ENCODE measurements around the gene NEGR1. TPM values are rescaled to one million over a fixed set of nuclear protein-coding genes. Genes with fewer than 3 reads are reported as not detected.

Gene NEGR1
- total RNA-seq, 2 experiments from 2014 or later, result not detected

DNA sequence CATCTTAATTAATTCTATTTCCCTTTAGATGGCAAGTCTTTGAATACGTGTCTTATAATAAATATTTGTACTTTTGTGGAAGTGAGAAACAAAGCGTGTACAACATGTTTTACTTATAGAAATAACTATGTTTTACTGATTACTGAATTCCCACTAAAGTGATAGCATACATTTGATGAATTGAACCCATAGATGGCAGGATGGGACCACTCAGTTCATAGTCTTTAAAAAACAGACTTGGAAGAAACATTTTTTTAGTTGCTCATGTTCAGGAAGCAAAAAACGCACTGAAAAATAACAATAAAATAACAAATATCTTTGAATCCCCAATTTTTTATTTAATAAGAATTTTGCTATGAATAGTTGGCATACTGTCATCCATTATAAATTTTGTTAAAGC, 694.4 kb downstream of the NEGR1 start:
- DNase-seq (no peak), ATAC-seq (no peak)
- Mint-ChIP-seq H3K36me3 (ENCODE audit: low read depth) (no peaks in the 10 kb centered on the region), H3K4me1 (ENCODE audit: low read depth) (no peaks in the 10 kb centered on the region), H3K9me3 (no peaks in the 10 kb centered on the region), H3K27ac (no peak overlapping the region), H3K27me3 (no peaks in the 10 kb centered on the region), H3K4me3 (no peak overlapping the region)
- intact Hi-C loops (cut with micrococcal nuclease), result no loop called here
- CTCF ChIA-PET, result no interaction called here
- TF ChIP-seq, protein P1, sequence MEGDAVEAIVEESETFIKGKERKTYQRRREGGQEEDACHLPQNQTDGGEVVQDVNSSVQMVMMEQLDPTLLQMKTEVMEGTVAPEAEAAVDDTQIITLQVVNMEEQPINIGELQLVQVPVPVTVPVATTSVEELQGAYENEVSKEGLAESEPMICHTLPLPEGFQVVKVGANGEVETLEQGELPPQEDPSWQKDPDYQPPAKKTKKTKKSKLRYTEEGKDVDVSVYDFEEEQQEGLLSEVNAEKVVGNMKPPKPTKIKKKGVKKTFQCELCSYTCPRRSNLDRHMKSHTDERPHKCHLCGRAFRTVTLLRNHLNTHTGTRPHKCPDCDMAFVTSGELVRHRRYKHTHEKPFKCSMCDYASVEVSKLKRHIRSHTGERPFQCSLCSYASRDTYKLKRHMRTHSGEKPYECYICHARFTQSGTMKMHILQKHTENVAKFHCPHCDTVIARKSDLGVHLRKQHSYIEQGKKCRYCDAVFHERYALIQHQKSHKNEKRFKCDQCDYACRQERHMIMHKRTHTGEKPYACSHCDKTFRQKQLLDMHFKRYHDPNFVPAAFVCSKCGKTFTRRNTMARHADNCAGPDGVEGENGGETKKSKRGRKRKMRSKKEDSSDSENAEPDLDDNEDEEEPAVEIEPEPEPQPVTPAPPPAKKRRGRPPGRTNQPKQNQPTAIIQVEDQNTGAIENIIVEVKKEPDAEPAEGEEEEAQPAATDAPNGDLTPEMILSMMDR (IDR thresholded peaks at IDR 0.05), result no peak
- POLR2A ChIA-PET, result no interaction called here

DNA sequence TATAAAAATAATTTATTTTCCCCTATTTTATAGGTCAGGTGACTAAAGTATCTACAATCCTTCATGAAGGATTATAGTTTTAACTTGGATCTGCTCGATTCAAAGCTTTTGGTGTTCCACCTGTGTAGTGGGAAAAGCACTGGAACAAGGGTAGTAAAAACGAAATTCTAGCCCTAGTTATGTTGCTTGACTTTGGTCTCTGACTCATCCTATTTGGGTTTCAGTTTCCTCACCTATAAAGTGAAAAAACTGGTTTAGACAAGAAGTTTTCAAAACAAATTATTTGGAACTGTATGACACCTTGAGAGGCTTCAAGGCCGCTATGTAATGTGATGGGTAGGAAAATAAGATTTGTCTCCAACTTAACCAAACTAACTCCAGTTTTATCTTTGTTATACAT, 696.3 kb downstream of the NEGR1 start:
- DNase-seq, result no peak
- H3K4me1 Mint-ChIP-seq (ENCODE audit: low read depth), result no peaks in the 10 kb centered on the region
- CTCF ChIA-PET, result no interaction called here

DNA sequence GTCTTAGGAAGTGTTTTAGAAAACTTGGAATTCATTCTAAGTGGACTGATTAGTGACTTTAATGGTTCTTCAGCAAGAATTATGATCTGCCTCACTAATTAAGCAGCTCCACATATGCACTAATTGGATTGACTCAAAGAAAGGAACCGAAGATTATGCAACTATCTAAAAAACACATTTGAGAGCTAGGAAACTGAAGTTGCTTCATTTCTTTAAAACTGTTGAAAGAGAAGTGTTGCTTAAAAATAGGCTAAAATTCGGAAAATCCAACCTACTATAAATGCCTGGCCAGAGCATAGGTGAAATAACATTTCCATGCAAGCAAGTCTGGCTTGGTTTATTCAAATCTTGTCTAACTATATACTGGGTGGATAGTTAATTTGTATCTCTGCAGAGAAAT, 698.6 kb downstream of the NEGR1 start:
- TF ChIP-seq, protein P1 (IDR thresholded peaks at IDR 0.05), result no peak
- H3K27ac Mint-ChIP-seq, result no peak overlapping the region
- ATAC-seq (no peak), DNase-seq (no peak)
- H3K27me3 Mint-ChIP-seq, result no peaks in the 10 kb centered on the region
- CTCF ChIA-PET, result no interaction called here
- peaks cover 3% of the 10 kb centered on the region for H3K9me3 Mint-ChIP-seq
- POLR2A ChIA-PET, result no interaction called here
- H3K4me1 Mint-ChIP-seq (ENCODE audit: low read depth), result no peaks in the 10 kb centered on the region
- H3K4me3 Mint-ChIP-seq, result no peak overlapping the region
- H3K36me3 Mint-ChIP-seq (ENCODE audit: low read depth), result no peaks in the 10 kb centered on the region
- intact Hi-C loops (cut with micrococcal nuclease), result no loop called here

More for the DNA sequence above, 696.3 kb downstream of the NEGR1 start:
- TF ChIP-seq, protein P1 (IDR thresholded peaks at IDR 0.05), result no peak
- no peak overlapping the region for H3K4me3 Mint-ChIP-seq
- intact Hi-C loops (cut with micrococcal nuclease), result no loop called here
- no peaks in the 10 kb centered on the region for H3K27me3 Mint-ChIP-seq
- H3K36me3 Mint-ChIP-seq (ENCODE audit: low read depth), result no peaks in the 10 kb centered on the region
- ATAC-seq, result no peak
- H3K9me3 Mint-ChIP-seq, result no peaks in the 10 kb centered on the region
- no peak overlapping the region for H3K27ac Mint-ChIP-seq
- POLR2A ChIA-PET, result interaction anchor here (0.6 kb wide), 1 partner anchor 24 kb away, joined by 3 read pairs; no protein-coding TSS in a partner anchor

DNA sequence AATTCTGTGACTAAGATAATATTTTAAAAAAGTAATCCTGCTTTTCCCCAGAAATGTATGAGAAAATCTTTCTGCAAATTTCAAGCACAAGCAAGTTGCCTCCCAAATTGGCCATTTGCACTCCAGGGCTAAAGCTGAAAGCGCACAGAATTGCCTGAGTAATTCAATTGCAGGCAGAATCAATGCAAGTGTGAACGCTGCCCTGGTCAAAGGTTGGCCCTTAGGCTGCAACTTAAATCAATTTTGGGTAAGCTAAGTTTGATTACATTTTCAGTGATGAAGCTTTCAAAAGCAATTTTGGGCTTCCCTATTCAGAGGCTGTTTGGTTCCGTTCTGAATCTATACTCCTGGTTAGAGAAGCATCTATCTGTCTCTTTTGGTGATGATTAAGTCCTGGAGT, 699.7 kb downstream of the NEGR1 start:
- Mint-ChIP-seq H3K27me3 (no peaks in the 10 kb centered on the region), H3K27ac (no peak overlapping the region), H3K36me3 (ENCODE audit: low read depth) (no peaks in the 10 kb centered on the region), H3K4me1 (ENCODE audit: low read depth) (no peaks in the 10 kb centered on the region), H3K4me3 (no peak overlapping the region), H3K9me3 (peaks cover 3% of the 10 kb centered on the region)
- no peak for DNase-seq
- no peak for ATAC-seq
- TF ChIP-seq, protein P1 (IDR thresholded peaks at IDR 0.05), result no peak
- intact Hi-C loops (cut with micrococcal nuclease), result no loop called here
- CTCF ChIA-PET, result no interaction called here
- POLR2A ChIA-PET, result no interaction called here

DNA sequence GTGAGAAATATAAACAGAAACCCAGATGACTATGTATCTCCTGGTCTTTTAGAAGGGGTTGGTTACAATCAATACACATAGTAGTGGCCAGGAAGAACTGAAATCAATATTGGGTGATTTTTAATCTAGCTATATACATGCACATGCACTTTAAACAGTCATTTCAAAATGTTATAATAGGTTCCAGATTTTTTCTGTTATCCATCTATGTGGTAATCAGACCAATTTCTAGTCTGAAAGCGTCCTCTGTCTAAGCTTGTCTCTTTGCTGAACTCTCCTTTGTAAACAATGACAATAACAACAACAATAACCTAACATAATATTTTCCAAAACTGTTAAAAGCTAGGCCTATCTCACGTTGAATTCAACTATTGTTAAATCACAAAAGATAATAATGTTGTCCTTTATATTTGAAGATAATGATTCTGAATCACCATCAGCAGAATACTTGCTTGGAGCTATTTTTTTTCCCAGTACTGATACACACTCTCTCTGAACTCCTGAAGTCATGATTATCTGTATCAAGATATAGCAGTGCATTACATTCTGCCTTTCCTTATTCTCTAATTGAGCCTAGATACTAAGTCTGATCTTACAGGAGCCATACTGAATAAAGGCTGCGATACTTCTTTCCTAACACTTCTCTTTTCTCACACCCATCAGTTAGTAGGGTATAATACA, 704.7 kb downstream of the NEGR1 start:
- no peaks in the 10 kb centered on the region for H3K4me1 Mint-ChIP-seq (ENCODE audit: low read depth)
- no peaks in the 10 kb centered on the region for H3K27me3 Mint-ChIP-seq
- DNase-seq, result no peak
- no peak overlapping the region for H3K27ac Mint-ChIP-seq
- ChIA-PET CTCF (no interaction called here), POLR2A (no interaction called here)
- intact Hi-C loops (cut with micrococcal nuclease), result no loop called here
- no peaks in the 10 kb centered on the region for H3K36me3 Mint-ChIP-seq (ENCODE audit: low read depth)
- peaks cover 3% of the 10 kb centered on the region for H3K9me3 Mint-ChIP-seq
- TF ChIP-seq, protein P1 (IDR thresholded peaks at IDR 0.05), result no peak
- no peak overlapping the region for H3K4me3 Mint-ChIP-seq
- ATAC-seq, result no peak
